ENCODE data around the gene SYAP1. TPM values are rescaled to one million over a fixed set of nuclear protein-coding genes. Genes with fewer than 3 reads are reported as not detected.

Gene SYAP1
- total and polyA plus RNA-seq, 2 of the 8 experiments (the other 6 are each of a cell fraction or from before 2014, with no cell fraction given) = 2.9 to 20.3 TPM

GRCh38 chrX:16788477-16788876 lies 69.1 kb downstream of the SYAP1 start:
- Histone ChIP-seq H4K20me1 (replicated peaks in 1 of 2; ENCODE audit: control insufficient read depth in 1 of 2, insufficient read depth in 2 of 2, low read length in 2 of 2) (peaks cover 2 to 6% of the 10 kb centered on the region in 2 experiments), H4K5ac (ENCODE audit: insufficient read length, low read depth, low read length) (no peak overlapping the region), H2BK20ac (ENCODE audit: low read length) (no peak overlapping the region), H3K9me3 (ENCODE audit: insufficient read depth in 2 of 2, low read depth in 1 of 2, low read length in 1 of 2) (no peaks in the 10 kb centered on the region), H3K56ac (replicated peaks; ENCODE audit: insufficient read length, low read depth, low read length) (no peak overlapping the region), H2BK15ac (ENCODE audit: low read length) (no peak overlapping the region), H2AFZ (ENCODE audit: low read length) (no peak overlapping the region), H3K79me1 (ENCODE audit: low read depth, low read length) (no peaks in the 10 kb centered on the region), H2BK120ac (replicated peaks; ENCODE audit: low read depth, low read length) (no peak overlapping the region), H3K4me2 (ENCODE audit: insufficient read depth in 1 of 2, low read depth in 2 of 2, low read length in 2 of 2) (peak overlapping the region; percentile 65 to 87; a peak in 2 of 4 replicates), H3K4me1 (replicated peaks in 1 of 4; ENCODE audit: control insufficient read depth in 3 of 4, insufficient read depth in 4 of 4, low read length in 3 of 4) (no peaks in the 10 kb centered on the region), H3K4ac (replicated peaks; ENCODE audit: insufficient read length, low read depth, low read length) (no peak overlapping the region), H3K14ac (ENCODE audit: insufficient read length) (no peak overlapping the region), H3K27me3 (replicated peaks in 1 of 4; ENCODE audit: control insufficient read depth in 3 of 4, extremely low read depth in 1 of 4, insufficient read depth in 3 of 4, low read length in 3 of 4) (no peaks in the 10 kb centered on the region), H2AK5ac (ENCODE audit: low read depth, low read length) (no peak overlapping the region), H4K91ac (replicated peaks; ENCODE audit: insufficient read length, low read length) (no peak overlapping the region), H3K23me2 (ENCODE audit: low read depth, low read length) (no peaks in the 10 kb centered on the region), H3K79me2 (ENCODE audit: control insufficient read depth in 1 of 2, insufficient read depth in 2 of 2, low read length in 2 of 2) (peaks cover 13 to 61% of the 10 kb centered on the region in 2 experiments), H3K36me3 (ENCODE audit: control insufficient read depth in 2 of 4, insufficient read depth in 4 of 4, low read length in 3 of 4) (peaks cover 0 to 22% (median 2%) of the 10 kb centered on the region in 4 experiments; a peak in 6 of 8 replicates), H3K23ac (ENCODE audit: insufficient read length) (no peak overlapping the region), H3K9ac (replicated peaks in 1 of 4; ENCODE audit: extremely low read depth in 1 of 4, low read depth in 3 of 4, low read length in 3 of 4) (no peak overlapping the region), H3K27ac (ENCODE audit: low read depth, low read length) (no peak overlapping the region), H2BK12ac (ENCODE audit: low read depth, low read length) (no peak overlapping the region), H3K4me3 (ENCODE audit: extremely low read depth in 1 of 4, insufficient read depth in 2 of 4, low read depth in 3 of 4, low read length in 4 of 4) (peak overlapping the region in 1 of 4 experiments; percentile 94; a peak in 1 of 8 replicates), H2BK5ac (ENCODE audit: low read depth, low read length) (no peak overlapping the region), H4K8ac (ENCODE audit: extremely low read depth, insufficient read depth, low read length) (no peak overlapping the region), H3K18ac (ENCODE audit: extremely low read depth, low read length) (no peak overlapping the region)
- 70% methylated on average over 3 of the region's 5 CpGs; no CpG with 5 or more reads in 1 of the 2 experiments for WGBS, 2 experiments (ENCODE audit: extremely low coverage in 1 of 2, insufficient coverage in 1 of 2, insufficient read length in 1 of 2, insufficient replicate concordance in 2 of 2, low coverage in 1 of 2, low lambda C conversion rate in 2 of 2, missing lambda C conversion rate in 1 of 2)
- DNase-seq (ENCODE audit: low read depth in 1 of 2, low spot score in 2 of 2) = no peak
- POLR2A ChIA-PET (ENCODE audit: partially characterized antibody) = interaction anchor here (0.7 to 2.5 kb wide), 4 partner anchors 10 to 68 kb away, joined by 3 to 12 read pairs (median 6); no protein-coding TSS in a partner anchor
- FAIRE-seq = no peak
- CTCF ChIA-PET (ENCODE audit: partially characterized antibody) = no interaction called here
- TF ChIP-seq MAX (IDR thresholded peaks at IDR 0.05) = no peak
- TF ChIP-seq POLR2A (IDR thresholded peaks at IDR 0.05; ENCODE audit: control extremely low read depth in 1 of 2, low read depth in 2 of 2, low read length in 2 of 2) = no peak
- no peak for TF ChIP-seq CEBPB (IDR thresholded peaks at IDR 0.05; ENCODE audit: low read depth, low read length)
- no peak for TF ChIP-seq RFX5 (IDR thresholded peaks at IDR 0.05; ENCODE audit: borderline replicate concordance, low read depth, low read length)
- no peak for TF ChIP-seq NRF1 (IDR thresholded peaks at IDR 0.05; ENCODE audit: low read depth, low read length)
- no peak for TF ChIP-seq ATF3 (IDR thresholded peaks at IDR 0.05; ENCODE audit: insufficient read depth, low read depth, low read length)
- TF ChIP-seq PHF8 (conservative IDR thresholded peaks at IDR 0.05; ENCODE audit: low read depth, low read length) = no peak
- no peak for TF ChIP-seq KDM1A (IDR thresholded peaks at IDR 0.05; ENCODE audit: borderline replicate concordance, low read length)
- no peak for TF ChIP-seq SP4 (IDR thresholded peaks at IDR 0.05; ENCODE audit: low read length)
- TF ChIP-seq POLR2AphosphoS5 (IDR thresholded peaks at IDR 0.05; ENCODE audit: low read depth, low read length) = no peak
- no peak for TF ChIP-seq BCL11A (IDR thresholded peaks at IDR 0.05; ENCODE audit: low read depth in 2 of 2, low read length in 2 of 2)
- TF ChIP-seq SIX5 (IDR thresholded peaks at IDR 0.05; ENCODE audit: low read depth, low read length) = no peak
- no peak for TF ChIP-seq RNF2 (IDR thresholded peaks at IDR 0.05; ENCODE audit: borderline replicate concordance, low read depth, low read length, missing control alignments, poor library complexity, severe bottlenecking)
- TF ChIP-seq POU5F1 (IDR thresholded peaks at IDR 0.05; ENCODE audit: low read depth, low read length) = no peak
